AG04450 (cell line): ENCODE measurements around the gene EDARADD. TPM values are rescaled to one million over a fixed set of nuclear protein-coding genes. Genes with fewer than 3 reads are reported as not detected.

Source experiments
- CTCF ChIA-PET: fragments of 300-600, 350-600 bp; formaldehyde crosslinking; extraction: SDS; loops from one replicate; lab custom pipeline; 2022; ENCODE audit warnings: antibody characterized with exemption, inconsistent platforms; lab: Charles Lee
- POLR2A ChIA-PET: fragments of 350-600 bp; formaldehyde crosslinking; extraction: SDS; loops from one replicate; lab custom pipeline; 2021; ENCODE audit warnings: antibody characterized with exemption, inconsistent platforms; lab: Yijun Ruan, JAX
- DNase-seq: peaks from one replicate; pipeline ENCODE4 v3.0.0-alpha.2; 2011; ENCODE audit warnings: low read depth, low spot score
- H3K27ac ChIP-seq: one replicate; pipeline ENCODE4 v1.5.1; 2012; ENCODE audit warnings: low read depth, low read length, control low read depth
- H3K27me3 ChIP-seq: one replicate; pipeline ENCODE4 v1.6.0; 2012; ENCODE audit warnings: low read length; ENCODE audit not compliant: control insufficient read depth, insufficient read depth
- H3K4me3 ChIP-seq: 2 replicates; pipeline ENCODE4 v1.5.1; 2011; ENCODE audit warnings: mild to moderate bottlenecking, low read depth, low read length, control low read depth
- H3K9me3 ChIP-seq: 2 replicates; pipeline ENCODE4 v1.5.1; 2012; ENCODE audit warnings: low read length; ENCODE audit not compliant: control insufficient read depth, insufficient read depth
- polyA plus RNA-seq: library from polyadenylated mRNA; depleted of rRNA; stranded (reverse); fragments of >200 nt; gene quantifications from 2 replicates; pipeline ENCODE4 v1.2.3, GENCODE V29; 2011
- TF ChIP-seq, protein P1 (sequence below): IDR thresholded peaks from 2 replicates; pipeline ENCODE4 v1.5.1; 2011; ENCODE audit warnings: low read depth, low read length, control low read depth, inconsistent platforms

The EDARADD gene
- polyA plus RNA-seq, 1 experiment, result not detected

DNA sequence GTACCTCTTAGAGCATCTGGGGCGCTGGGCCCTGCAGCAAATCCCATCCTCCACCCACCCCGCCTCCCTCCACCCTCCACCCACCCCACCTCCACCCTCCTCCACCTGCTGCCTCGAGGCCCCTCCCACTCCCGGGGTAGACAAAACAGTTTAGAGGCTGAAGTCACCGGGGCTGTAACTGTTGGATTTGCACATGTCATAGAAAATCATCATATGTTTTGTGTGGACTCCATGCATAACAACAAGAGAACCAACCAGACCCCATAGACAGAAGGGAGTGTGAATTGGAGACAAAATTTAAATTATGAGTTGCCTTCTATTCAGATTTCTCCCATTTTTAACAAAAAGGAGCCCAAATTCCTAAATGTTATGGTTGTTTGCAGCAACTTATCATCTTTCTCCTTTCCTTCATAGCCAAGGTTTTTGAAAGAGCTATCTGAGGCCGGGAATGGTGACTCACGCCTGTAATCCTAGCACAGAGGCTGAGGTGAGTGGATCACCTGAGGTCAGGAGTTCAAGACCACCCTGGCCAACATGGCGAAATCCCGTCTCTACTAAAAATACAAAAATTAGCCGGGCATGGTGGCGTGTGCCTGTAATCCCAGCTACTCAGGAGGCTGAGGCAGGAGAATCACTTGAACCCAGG is 101.5 kb downstream of the EDARADD start:
- ChIA-PET CTCF (interaction anchor here (0.8 to 1.2 kb wide), 2 partner anchors 37 to 393 kb away, joined by 4 to 5 read pairs; no protein-coding TSS in a partner anchor), POLR2A (no interaction called here)
- Histone ChIP-seq H3K4me3 (no peak overlapping the region), H3K9me3 (no peaks in the 10 kb centered on the region), H3K27me3 (no peaks in the 10 kb centered on the region), H3K27ac (no peak overlapping the region)
- DNase-seq, result no peak
- TF ChIP-seq, protein P1, sequence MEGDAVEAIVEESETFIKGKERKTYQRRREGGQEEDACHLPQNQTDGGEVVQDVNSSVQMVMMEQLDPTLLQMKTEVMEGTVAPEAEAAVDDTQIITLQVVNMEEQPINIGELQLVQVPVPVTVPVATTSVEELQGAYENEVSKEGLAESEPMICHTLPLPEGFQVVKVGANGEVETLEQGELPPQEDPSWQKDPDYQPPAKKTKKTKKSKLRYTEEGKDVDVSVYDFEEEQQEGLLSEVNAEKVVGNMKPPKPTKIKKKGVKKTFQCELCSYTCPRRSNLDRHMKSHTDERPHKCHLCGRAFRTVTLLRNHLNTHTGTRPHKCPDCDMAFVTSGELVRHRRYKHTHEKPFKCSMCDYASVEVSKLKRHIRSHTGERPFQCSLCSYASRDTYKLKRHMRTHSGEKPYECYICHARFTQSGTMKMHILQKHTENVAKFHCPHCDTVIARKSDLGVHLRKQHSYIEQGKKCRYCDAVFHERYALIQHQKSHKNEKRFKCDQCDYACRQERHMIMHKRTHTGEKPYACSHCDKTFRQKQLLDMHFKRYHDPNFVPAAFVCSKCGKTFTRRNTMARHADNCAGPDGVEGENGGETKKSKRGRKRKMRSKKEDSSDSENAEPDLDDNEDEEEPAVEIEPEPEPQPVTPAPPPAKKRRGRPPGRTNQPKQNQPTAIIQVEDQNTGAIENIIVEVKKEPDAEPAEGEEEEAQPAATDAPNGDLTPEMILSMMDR, result no peak

DNA sequence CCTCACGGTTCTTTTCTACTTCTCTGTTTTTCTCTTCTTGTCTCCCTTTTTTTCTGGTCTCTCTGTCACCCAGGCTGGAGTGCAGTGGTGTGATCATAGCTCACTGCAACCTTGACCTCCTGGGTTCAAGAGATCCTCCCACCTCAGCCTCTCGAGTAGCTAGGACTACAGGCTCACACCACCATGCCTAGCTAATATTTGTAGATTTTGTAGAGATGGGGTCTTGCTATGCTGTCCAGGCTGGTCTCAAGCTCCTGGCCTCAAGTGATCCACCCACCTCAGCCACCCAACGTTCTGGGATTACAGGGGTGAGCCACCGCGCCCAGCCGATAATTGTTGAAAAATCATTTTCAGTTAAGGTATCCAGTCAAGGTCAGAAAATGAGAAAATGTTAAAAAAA is 103.8 kb downstream of the EDARADD start:
- Histone ChIP-seq H3K27me3 (no peaks in the 10 kb centered on the region), H3K4me3 (no peak overlapping the region), H3K27ac (no peak overlapping the region), H3K9me3 (no peaks in the 10 kb centered on the region)
- ChIA-PET CTCF (interaction anchor here (0.6 kb wide), 2 partner anchors 169 to 285 kb away, joined by 4 to 5 read pairs; no protein-coding TSS in a partner anchor), POLR2A (no interaction called here)
- TF ChIP-seq, protein P1, result no peak
- no peak for DNase-seq

DNA sequence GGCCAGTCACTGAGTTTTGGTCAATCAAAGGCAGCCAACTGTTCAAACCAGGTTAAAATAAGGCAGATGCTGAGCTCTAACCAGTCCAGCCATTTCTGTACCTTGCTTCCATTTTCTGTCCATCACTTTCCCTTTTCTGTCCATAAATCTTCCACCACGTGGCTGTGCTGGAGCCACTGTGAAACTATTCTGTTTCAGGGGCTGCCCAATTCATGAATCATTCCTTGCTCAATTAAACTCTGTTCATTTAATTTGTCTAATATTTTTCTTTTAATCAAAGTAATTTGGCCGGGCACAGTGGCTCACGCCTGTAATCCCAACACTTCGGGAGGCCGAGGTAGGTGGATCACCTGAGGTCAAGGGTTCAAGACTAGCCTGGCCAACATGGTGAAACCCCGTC is 107.0 kb downstream of the EDARADD start:
- POLR2A ChIA-PET, result no interaction called here
- Histone ChIP-seq H3K27ac (no peak overlapping the region), H3K9me3 (no peaks in the 10 kb centered on the region), H3K27me3 (no peaks in the 10 kb centered on the region), H3K4me3 (no peak overlapping the region)
- CTCF ChIA-PET, result interaction anchor here (1.4 kb wide), 1 partner anchor 11 kb away, joined by 3 read pairs; no protein-coding TSS in a partner anchor
- TF ChIP-seq, protein P1, result no peak
- DNase-seq, result no peak

DNA sequence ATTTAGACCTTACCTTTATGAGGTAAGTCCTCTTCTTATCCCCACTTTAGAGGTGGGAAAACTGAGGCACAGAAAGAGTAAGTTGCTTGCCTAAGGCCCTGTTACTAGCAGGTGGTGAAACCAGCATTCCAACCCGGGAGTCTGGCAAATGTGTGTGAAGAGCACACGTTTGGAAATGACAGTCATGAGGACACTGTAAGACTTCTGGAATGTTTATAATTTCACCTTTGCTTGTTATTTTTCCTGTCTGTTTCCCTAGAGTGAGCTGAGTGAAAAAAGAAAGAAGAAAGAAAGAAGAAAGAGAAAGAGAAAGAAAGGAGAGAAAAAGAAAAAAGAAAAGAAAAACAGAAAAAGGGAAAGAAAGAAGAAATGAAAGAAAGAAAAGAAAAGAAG is 108.5 kb downstream of the EDARADD start:
- TF ChIP-seq, protein P1, result no peak
- Histone ChIP-seq H3K4me3 (no peak overlapping the region), H3K9me3 (no peaks in the 10 kb centered on the region), H3K27me3 (no peaks in the 10 kb centered on the region), H3K27ac (no peak overlapping the region)
- CTCF ChIA-PET, result interaction anchor here (0.6 to 1.3 kb wide), 4 partner anchors 12 to 1060 kb away, joined by 3 to 6 read pairs (median 4); no protein-coding TSS in a partner anchor
- no peak for DNase-seq
- POLR2A ChIA-PET, result interaction anchor here (1.4 to 1.9 kb wide), 2 partner anchors 15 to 23 kb away, joined by 7 to 11 read pairs; no protein-coding TSS in a partner anchor
